ENCODE data around the gene ZNF468.
"Not testable (repeated sequence)": the region's sequence is repeated elsewhere in the genome, so short reads cannot be mapped to it uniquely, and the experiment has no call there.

Gene ZNF468

DNA sequence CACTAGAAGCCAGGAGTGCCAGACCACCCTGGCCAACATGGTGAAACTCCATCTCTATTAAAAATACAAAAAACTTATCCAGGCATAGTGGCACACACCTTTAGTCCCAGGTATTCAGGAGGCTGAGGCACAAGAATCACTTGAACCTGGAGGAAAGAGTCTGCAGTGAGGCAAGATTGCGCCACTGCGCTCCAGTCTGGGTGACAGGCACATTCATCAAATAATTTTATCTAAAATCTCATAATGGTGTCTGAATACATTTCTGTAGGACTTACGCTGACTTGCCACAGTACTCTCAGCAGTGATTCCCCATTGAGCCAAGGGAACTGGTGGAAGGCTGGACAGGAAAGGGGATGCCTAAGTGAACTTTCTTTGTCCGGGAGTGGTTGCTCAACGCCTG lies 31.7 kb downstream of the ZNF468 start:
- no peak overlapping the region for H3K27ac ChIP-seq
- TF ChIP-seq, protein P1, sequence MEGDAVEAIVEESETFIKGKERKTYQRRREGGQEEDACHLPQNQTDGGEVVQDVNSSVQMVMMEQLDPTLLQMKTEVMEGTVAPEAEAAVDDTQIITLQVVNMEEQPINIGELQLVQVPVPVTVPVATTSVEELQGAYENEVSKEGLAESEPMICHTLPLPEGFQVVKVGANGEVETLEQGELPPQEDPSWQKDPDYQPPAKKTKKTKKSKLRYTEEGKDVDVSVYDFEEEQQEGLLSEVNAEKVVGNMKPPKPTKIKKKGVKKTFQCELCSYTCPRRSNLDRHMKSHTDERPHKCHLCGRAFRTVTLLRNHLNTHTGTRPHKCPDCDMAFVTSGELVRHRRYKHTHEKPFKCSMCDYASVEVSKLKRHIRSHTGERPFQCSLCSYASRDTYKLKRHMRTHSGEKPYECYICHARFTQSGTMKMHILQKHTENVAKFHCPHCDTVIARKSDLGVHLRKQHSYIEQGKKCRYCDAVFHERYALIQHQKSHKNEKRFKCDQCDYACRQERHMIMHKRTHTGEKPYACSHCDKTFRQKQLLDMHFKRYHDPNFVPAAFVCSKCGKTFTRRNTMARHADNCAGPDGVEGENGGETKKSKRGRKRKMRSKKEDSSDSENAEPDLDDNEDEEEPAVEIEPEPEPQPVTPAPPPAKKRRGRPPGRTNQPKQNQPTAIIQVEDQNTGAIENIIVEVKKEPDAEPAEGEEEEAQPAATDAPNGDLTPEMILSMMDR (conservative IDR thresholded peaks at IDR 0.05), result no peak

DNA sequence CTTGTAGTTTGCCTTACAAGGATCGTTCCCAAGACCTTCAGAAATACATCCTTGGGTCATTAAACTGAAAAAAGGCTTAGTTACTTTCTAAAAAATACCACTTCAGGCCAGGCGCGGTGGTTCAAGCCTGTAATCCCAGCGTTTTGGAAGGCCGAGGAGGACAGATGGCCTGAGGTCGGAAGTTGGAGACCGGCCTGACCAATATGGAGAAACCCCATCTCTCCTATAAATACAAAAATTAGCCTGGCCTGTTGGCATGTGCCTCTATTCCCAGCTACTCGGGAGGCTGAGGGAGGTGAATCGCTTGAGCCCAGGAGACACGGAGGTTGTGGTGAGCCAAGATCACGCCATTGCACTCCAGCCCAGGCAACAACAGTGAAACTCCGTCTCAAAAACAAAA lies 33.7 kb downstream of the ZNF468 start:
- TF ChIP-seq, protein P1 (conservative IDR thresholded peaks at IDR 0.05), result no peak
- H3K27ac ChIP-seq, result no peak overlapping the region

DNA sequence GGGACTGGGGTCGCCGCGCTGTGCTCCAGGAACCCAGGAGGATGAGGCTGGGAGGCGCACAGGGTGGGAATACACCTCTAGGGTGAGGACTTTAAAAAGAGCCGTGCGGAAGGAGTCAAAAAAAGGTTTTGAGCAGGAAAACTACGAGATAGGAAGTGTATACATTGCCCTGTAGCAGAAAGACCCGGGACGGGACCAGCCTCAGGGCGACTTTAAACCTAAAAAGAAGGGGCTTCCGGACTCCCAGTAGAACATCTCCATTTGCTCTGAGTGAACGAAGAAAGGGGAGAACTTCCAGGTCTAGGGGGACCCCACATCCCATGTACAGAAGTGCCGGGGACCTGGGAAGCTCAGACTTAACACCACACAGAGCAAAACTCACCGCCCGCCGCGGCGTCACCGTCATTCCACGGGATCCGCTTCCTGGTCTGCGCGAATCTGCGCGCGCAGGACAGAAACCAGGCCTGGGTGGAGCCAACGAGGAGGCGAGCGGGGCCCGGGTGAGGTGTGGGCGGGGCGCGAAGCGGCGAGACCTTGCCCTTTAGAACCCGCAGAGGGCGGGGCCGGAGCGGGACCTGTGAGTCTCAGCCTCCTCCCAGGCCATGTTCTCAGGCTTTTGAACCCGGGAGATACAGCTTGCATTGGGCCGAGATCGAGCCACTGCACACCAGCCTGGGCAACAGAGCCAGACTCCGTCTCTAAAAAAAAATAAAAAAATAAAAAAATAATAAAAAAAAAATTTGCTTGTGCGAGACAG lies 36.0 kb downstream of the ZNF468 start, which contains the start of gene ZNF28:
Gene ZNF28 (minus strand): TSS at position 430 of the 757 bp plus-strand sequence. CDS start 3,675 bp downstream, outside the sequence.
- H3K27ac ChIP-seq, result peak within 1 kb of the TSS; percentile 37

- peak overlapping the region; percentile 37 for H3K27ac ChIP-seq
Observed at GRCh38 chr19:52820472-52821203, 36.8 kb downstream of the ZNF468 start.

DNA sequence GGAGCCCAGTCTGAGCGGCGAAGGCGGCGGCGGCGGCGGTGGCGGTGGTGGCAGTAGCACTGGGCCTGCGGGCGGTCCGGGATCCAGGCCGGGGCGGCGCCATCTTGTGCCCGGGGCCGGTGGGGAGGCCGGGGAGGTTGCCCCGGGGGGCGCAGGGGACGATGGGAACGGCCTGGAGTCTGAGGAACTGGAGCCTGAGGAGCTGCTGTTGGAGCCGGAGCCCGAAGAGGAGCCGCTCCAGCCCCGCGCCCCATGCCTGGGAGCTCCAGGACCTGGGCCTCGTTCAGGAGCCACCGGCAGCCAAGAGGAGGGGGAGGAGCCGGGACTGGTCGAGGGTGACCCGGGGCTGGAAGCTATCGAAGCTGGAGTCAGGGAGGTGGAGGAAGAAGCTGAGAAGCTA lies 47.6 kb downstream of the ZNF468 start:
- TF ChIP-seq, protein P1 (conservative IDR thresholded peaks at IDR 0.05), result no peak
- H3K27ac ChIP-seq, result no peak overlapping the region

DNA sequence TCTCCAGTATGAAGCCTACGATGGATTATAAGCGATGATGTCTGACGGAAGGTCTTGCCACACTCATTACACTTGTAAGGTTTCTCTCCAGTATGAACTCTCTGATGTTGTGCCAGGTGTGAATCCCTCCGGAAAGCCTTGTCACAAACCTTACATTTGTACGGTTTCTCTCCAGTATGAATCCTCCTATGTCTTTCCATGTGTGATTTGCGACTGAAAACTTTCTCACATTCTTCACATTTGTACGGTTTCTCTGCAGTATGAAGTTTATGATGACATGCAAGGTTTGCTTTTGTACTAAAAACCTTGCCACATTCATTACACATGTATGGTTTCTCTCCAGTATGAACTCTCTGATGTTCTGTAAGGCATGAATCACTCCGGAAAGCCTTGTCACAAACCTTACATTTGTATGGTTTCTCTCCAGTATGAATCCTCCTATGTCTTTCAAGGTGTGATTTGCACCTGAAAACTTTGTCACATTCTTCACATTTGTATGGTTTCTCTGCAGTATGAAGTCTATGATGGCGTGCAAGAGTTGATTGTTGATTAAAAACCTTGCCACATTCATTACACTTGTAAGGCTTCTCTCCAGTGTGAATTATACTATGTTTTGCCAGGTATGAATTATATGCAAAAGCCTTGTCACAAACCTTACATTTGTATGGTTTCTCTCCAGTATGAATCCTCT lies 57.3 kb downstream of the ZNF468 start:
- not testable (repeated sequence) for H3K27ac ChIP-seq

- H3K27ac ChIP-seq, result no peak overlapping the region
- TF ChIP-seq, protein P1 (conservative IDR thresholded peaks at IDR 0.05), result no peak
Observed at GRCh38 chr19:52789440-52789839, 68.0 kb downstream of the ZNF468 start.

All from VCaP (cell line).